HFF-Myc (cell line): ENCODE results near the gene CYBA.

ENCODE experiments used
- DNase-seq: peaks from one replicate; pipeline ENCODE4 v3.0.0-alpha.2; 2011; ENCODE audit warnings: low read depth; ENCODE audit errors: extremely low read depth
- H3K4me3 ChIP-seq: replicated peaks from 2 replicates; pipeline ENCODE4 v1.5.1; 2011; ENCODE audit warnings: low read depth, mild to moderate bottlenecking, control low read depth, low read length
- TF ChIP-seq, protein P1 (sequence below): IDR thresholded peaks from 2 replicates; pipeline ENCODE4 v1.5.1; 2012; ENCODE audit warnings: mild to moderate bottlenecking, low read depth, low read length, control low read depth; ENCODE audit errors: missing control alignments

Gene CYBA

DNA sequence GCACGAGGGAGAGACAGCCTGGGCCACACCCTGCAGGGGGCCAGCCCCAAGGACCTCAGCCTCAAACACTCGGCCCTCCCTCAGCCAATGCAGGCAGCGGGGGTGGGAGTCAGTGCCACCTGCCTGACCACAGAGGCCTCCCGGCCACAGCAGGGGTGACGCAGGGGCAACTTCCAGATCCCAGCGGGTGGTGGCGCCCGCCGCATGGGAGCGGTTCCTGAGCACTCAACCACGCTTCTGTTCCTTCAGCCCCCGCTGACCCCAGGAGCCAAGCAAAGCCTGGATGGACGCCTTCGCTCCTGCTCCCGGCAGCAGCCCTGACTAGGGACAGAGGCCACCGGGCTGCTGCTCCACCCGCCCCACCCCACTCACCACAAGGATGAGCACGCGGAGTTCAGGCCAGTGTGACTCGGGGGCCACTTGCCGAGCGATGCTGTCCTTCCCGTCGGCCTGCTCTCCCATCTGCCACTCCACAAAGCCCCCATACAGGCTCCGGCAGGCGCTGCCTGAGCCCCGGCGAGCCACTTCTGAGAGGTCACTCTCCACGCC is 5.0 kb upstream of the CYBA start:
- TF ChIP-seq, protein P1, sequence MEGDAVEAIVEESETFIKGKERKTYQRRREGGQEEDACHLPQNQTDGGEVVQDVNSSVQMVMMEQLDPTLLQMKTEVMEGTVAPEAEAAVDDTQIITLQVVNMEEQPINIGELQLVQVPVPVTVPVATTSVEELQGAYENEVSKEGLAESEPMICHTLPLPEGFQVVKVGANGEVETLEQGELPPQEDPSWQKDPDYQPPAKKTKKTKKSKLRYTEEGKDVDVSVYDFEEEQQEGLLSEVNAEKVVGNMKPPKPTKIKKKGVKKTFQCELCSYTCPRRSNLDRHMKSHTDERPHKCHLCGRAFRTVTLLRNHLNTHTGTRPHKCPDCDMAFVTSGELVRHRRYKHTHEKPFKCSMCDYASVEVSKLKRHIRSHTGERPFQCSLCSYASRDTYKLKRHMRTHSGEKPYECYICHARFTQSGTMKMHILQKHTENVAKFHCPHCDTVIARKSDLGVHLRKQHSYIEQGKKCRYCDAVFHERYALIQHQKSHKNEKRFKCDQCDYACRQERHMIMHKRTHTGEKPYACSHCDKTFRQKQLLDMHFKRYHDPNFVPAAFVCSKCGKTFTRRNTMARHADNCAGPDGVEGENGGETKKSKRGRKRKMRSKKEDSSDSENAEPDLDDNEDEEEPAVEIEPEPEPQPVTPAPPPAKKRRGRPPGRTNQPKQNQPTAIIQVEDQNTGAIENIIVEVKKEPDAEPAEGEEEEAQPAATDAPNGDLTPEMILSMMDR = no peak
- no peak for DNase-seq
- no peak overlapping the region for H3K4me3 ChIP-seq

DNA sequence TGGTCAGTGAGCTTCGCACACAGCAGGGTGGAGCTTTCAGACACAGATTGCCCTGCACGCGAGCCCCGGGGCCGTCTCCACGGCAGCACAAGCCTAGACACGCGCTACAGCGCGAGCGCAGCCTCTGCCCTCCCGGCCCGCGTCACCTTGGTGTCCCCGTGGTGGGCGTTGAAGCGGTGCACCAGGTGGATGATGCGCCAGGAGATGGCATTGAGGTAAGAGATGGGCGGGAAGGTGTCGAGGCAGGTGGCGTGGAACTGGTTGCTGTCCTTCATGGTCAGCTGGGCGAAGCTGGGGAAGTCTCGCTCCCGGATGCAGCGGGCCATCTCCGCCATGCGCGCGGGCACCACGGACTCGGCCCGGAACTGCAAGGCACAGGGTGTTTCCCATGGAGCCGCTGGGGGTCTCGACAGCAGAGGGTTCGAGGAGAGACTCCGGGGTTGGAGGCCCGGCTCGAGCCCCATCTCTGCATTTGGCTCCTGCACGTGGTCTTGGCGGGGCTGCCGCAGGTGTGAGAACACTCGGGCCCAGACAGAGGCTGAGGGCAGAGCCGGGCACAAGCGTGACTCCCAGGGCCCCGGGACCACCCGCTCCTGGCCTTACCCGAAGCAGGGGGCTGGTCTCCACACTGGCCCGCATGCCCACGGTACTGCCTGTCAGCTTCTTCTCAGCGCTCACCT is 4.3 kb upstream of the CYBA start:
- TF ChIP-seq, protein P1 = no peak
- H3K4me3 ChIP-seq = no peak overlapping the region
- DNase-seq = no peak

DNA sequence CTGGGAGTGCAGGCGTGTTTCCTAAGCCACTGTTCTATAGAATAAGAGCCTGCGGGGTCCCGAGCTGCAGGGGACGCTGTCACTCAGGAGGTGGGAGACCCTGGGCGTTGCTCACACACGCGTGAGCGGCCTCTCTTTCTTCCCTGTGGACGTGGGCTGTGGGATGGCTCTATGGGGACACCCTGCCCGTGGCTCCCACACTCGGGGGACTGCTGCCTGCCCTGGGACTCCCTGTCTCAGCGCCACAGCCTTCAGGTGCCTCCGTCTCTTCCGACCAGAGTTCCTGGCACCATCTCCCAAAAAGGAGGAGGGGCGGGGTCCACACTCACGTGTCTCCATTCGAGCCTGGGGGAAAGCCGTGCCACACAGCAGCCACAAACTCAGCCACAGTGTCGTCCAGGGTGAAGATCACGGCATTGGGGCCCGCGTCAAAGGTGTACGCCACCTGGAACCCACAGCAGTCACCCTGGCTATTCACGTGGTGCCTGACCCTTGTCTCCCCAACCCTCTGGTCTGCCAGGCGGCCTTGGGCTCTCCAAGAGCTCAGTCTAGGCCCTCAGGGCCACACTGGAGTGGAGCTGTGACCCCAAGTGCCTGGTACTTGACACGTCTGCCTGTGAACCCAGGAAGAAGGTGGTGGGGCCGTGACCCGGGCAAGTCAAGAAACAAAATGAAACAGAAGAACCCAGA is 3.7 kb upstream of the CYBA start:
- H3K4me3 ChIP-seq = no peak overlapping the region
- no peak for DNase-seq
- TF ChIP-seq, protein P1 = no peak

DNA sequence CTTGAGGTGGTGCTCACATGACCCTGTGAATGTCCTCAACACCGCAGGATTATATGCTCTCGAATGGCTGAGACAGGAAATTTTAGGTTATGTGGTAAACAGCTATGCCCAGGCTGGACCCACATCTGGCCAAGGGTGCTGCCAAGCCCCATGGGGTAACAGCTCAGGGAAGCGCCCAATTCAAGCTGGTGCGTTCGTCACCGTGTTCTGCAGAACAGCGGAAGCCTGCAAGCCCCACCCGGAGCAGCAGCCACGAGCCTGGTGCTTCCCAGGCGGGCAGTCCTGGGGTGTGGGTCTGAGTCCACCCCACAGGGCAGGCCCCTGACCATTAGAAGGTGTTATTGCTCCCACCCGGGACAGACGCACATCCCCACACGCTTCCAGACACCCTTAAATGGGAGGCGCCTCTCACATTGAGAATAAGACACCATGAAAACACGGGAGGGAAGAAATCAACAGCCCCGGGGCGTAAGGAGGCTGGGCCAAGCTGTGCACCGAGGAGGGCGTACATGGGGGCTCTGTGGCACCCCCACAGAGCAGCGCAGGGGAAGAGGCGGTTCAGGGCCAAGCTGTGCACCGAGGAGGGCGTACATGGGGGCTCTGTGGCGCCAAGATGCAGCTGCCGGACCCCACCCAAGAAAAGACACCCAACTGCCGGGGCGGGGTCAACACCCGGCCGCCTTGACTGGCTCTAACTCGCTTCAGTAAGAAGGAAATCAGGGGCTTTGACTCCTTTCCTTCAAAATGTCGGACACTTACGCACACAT is 2.9 kb upstream of the CYBA start:
- TF ChIP-seq, protein P1 = no peak
- H3K4me3 ChIP-seq = no peak overlapping the region
- DNase-seq = no peak

DNA sequence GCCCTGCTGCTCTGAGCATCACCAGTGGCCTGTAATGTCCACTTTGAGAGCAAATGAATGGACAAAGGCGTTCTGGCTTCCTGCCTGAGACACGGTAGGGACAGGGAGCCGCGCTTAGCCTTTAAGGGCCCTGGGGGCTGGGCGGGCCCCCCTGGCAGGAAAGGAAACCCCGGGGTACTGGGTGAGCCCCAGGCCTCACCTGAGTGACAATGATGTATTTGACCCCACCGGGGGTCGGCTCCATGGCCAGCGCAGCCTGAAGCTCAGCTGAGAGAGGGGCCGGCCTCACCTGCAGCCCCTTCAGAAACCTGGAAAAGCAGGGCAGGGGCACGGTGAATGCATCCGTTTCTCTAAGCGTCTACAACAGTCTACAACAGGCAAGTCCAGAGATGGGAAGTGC is 2.2 kb upstream of the CYBA start:
- DNase-seq = no peak

DNA sequence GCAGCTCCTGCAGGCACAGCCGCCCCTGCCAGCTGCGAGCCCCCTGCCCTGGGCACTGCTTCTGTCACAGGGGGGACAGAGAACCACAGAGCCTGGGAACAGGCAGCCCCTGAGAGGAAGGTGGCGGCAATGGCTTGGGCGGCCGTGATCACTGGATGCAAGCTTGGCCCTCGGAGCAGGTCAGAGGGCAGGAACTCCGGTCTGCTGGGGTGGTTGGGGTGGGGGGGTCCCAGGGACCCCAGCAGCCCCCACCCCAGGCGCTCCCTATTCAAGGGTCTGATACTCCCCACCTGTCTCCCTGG is 1.9 kb upstream of the CYBA start:
- DNase-seq = no peak
- TF ChIP-seq, protein P1 = no peak
- H3K4me3 ChIP-seq = no peak overlapping the region

More for the DNA sequence above, 2.2 kb upstream of the CYBA start:
- TF ChIP-seq, protein P1 = no peak
- no peak overlapping the region for H3K4me3 ChIP-seq
